Measurements from ENCODE around the gene SPTY2D1.
"Not testable (repeated sequence)": the region's sequence is repeated elsewhere in the genome, so short reads cannot be mapped to it uniquely, and the experiment has no call there.

Gene SPTY2D1

GRCh38 chr11:18676803-18677202 lies 42.7 kb upstream of the SPTY2D1 start:
- Histone ChIP-seq H3K4me3 (replicated peaks; ENCODE audit: insufficient read depth, low read length) (no peak overlapping the region), H3K27me3 (ENCODE audit: insufficient read depth, poor library complexity, severe bottlenecking) (no peaks in the 10 kb centered on the region), H3K27ac (replicated peaks) (no peak overlapping the region)
- no peak for TF ChIP-seq GABPA (IDR thresholded peaks at IDR 0.05; ENCODE audit: low read depth)
- no peak for TF ChIP-seq POLR2AphosphoS5 (IDR thresholded peaks at IDR 0.05; ENCODE audit: low read depth)
- TF ChIP-seq CTCF (IDR thresholded peaks at IDR 0.05; ENCODE audit: insufficient read depth, low read length) = no peak
- TF ChIP-seq REST (IDR thresholded peaks at IDR 0.05; ENCODE audit: insufficient replicate concordance, low read depth) = no peak
- TF ChIP-seq SPI1 (IDR thresholded peaks at IDR 0.05; ENCODE audit: borderline replicate concordance, low read depth) = no peak
- no peak for DNase-seq (ENCODE audit: low read depth in 1 of 2, low spot score in 1 of 2)

- not testable (repeated sequence) for H3K4me3 ChIP-seq (replicated peaks; ENCODE audit: insufficient read depth, low read length); DNase-seq (ENCODE audit: low read depth in 1 of 2, low spot score in 1 of 2); H3K27me3 ChIP-seq (ENCODE audit: insufficient read depth, poor library complexity, severe bottlenecking); H3K27ac ChIP-seq (replicated peaks)
Measured at GRCh38 chr11:18672209-18672608, 38.1 kb upstream of the SPTY2D1 start.

- H3K4me3 ChIP-seq (replicated peaks; ENCODE audit: insufficient read depth, low read length) = no peak overlapping the region
- H3K27ac ChIP-seq (replicated peaks) = no peak overlapping the region
- TF ChIP-seq SPI1 (IDR thresholded peaks at IDR 0.05; ENCODE audit: borderline replicate concordance, low read depth) = no peak
- TF ChIP-seq REST (IDR thresholded peaks at IDR 0.05; ENCODE audit: insufficient replicate concordance, low read depth) = no peak
- H3K27me3 ChIP-seq (ENCODE audit: insufficient read depth, poor library complexity, severe bottlenecking) = no peaks in the 10 kb centered on the region
- DNase-seq (ENCODE audit: low read depth in 1 of 2, low spot score in 1 of 2) = no peak
Measured at GRCh38 chr11:18671246-18671645, 37.1 kb upstream of the SPTY2D1 start.

- TF ChIP-seq GABPA (IDR thresholded peaks at IDR 0.05; ENCODE audit: low read depth) (no peak), POLR2AphosphoS5 (IDR thresholded peaks at IDR 0.05; ENCODE audit: low read depth) (no peak), REST (IDR thresholded peaks at IDR 0.05; ENCODE audit: insufficient replicate concordance, low read depth) (no peak), SPI1 (IDR thresholded peaks at IDR 0.05; ENCODE audit: borderline replicate concordance, low read depth) (no peak), CTCF (IDR thresholded peaks at IDR 0.05; ENCODE audit: insufficient read depth, low read length) (no peak)
- Histone ChIP-seq H3K4me3 (replicated peaks; ENCODE audit: insufficient read depth, low read length) (no peak overlapping the region), H3K27ac (replicated peaks) (no peak overlapping the region), H3K27me3 (ENCODE audit: insufficient read depth, poor library complexity, severe bottlenecking) (no peaks in the 10 kb centered on the region)
- DNase-seq (ENCODE audit: low read depth in 1 of 2, low spot score in 1 of 2) = no peak
Measured at GRCh38 chr11:18669711-18670110, 35.6 kb upstream of the SPTY2D1 start.

Measured in HL-60 (cell line).